ENCODE measurements around the gene SH3RF2.

DNA sequence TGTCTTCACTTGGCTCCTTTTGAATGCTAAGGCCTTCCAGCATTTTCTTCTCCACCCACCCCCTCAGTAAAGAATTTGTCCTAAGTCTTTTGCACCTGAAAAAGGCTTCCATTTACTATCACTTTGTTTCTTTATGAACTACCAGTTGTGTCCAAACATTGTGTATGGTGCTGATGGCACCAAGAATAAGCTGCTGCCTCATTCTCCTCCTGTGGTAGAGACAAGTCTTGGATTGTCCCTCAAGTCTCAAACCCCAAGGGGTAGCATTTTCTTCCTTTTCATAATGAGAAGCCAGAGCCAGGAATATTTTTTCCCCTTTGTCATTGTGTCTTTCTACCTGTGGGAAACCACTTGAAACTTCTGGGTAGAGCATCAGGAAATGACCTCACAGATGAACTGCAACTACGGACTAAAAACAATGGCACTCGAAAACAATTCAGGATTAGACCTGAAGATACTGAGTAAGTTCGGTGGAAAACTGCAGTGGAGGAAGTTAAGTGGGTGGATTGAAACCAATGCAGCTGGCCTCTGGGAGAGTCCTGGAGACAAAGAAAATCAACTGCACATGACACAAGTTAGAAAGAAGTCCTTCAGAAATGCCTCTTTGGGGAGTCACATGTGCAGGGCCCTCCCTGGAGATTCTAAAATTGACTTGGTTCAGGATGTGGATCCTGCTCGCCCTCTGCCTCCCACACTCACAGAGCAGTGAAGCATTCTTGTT lies 80.5 kb downstream of the SH3RF2 start:
- no peak for TF ChIP-seq EZH2 (IDR thresholded peaks at IDR 0.05; ENCODE audit: borderline replicate concordance)
- TF ChIP-seq, protein P1, sequence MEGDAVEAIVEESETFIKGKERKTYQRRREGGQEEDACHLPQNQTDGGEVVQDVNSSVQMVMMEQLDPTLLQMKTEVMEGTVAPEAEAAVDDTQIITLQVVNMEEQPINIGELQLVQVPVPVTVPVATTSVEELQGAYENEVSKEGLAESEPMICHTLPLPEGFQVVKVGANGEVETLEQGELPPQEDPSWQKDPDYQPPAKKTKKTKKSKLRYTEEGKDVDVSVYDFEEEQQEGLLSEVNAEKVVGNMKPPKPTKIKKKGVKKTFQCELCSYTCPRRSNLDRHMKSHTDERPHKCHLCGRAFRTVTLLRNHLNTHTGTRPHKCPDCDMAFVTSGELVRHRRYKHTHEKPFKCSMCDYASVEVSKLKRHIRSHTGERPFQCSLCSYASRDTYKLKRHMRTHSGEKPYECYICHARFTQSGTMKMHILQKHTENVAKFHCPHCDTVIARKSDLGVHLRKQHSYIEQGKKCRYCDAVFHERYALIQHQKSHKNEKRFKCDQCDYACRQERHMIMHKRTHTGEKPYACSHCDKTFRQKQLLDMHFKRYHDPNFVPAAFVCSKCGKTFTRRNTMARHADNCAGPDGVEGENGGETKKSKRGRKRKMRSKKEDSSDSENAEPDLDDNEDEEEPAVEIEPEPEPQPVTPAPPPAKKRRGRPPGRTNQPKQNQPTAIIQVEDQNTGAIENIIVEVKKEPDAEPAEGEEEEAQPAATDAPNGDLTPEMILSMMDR (IDR thresholded peaks at IDR 0.05; ENCODE audit: poor library complexity) = no peak
- no peak for TF ChIP-seq EZH2phosphoT487 (IDR thresholded peaks at IDR 0.05; ENCODE audit: low read depth, severe bottlenecking, unreplicated experiment)
